Measurements from ENCODE around the gene TULP4. TPM values are rescaled to one million over a fixed set of nuclear protein-coding genes. Genes with fewer than 3 reads are reported as not detected.
"Not testable (repeated sequence)": the region's sequence is repeated elsewhere in the genome, so short reads cannot be mapped to it uniquely, and the experiment has no call there.

The TULP4 gene
- total RNA-seq, 2 donors from 2014 or later: 61.9 to 72.0 TPM

DNA sequence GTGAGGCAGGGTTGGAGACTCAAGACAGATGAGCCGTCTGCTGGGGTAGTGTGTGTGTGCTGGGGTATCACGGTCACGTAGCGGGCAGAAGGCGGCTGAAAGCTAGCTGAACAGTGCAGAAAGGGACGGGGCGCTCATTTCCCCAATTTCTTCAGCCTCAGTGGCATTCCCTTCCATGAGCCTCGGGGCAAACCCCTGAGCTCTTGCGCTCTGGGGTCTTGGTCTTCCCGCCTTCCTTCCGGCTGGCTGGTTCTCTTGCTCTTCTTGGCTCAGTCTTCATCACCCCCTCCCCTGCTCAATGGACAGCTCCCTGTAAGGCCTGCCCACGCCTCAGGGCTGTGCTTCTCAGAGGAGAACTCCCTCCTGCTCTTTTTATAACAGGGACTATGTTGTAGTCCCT lies 232.2 kb downstream of the TULP4 start:
- no peak overlapping the region for H3K4me3 Mint-ChIP-seq
- H3K27me3 Mint-ChIP-seq: peaks cover 11% of the 10 kb centered on the region
- DNase-seq (no peak), ATAC-seq (no peak)
- no peaks in the 10 kb centered on the region for H3K4me1 Mint-ChIP-seq
- H3K36me3 Mint-ChIP-seq (ENCODE audit: low read depth): peaks cover 3% of the 10 kb centered on the region
- no peak overlapping the region for H3K27ac Mint-ChIP-seq
- no peaks in the 10 kb centered on the region for H3K9me3 ChIP-seq (ENCODE audit: control insufficient read depth, low read length, poor library complexity, severe bottlenecking)

DNA sequence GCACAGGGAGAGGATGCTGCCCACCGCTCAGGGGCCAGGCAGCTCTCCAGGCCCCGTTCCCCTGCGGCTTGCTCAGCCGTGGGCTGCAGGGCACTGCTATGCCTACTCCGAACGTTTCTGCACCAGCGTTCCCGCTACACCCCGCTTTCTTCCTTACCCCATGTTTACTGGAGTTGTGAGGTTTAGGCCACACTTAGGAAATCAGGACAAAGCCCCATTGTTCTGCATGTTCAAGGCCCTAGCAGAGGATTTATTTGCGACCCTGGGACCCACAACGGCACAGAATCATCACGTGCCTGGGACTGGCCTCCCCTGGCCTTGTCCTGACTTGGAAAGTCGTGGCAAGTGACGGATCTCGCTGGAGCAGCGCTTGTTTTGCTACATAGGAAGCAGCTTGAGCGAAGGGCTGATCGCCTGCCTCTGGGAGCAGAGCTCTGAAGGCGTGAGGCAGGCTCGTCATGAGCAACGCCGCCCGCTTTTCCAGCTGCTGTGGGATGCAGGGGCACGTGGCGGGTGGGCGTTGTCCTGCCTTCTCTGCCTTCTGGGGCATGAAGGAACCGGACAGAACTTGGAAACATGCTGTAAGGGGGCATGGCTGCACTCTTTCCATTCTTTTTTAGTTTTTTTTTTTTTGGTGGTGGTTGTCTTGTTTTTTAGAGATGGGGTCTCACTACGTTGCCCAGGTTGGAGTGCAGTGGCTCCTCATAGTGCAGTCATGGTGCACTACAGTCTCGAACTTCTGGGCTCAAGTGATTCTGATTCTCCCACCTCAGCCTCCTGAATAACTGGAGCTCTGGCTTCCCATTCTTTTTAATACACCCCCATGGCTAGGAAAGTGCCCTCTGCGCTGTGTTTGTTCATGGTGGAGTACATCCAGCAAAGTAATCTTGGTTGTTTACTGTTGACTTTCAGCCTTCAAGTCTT lies 233.0 kb downstream of the TULP4 start:
- Mint-ChIP-seq H3K36me3 (ENCODE audit: low read depth) (peaks cover 3% of the 10 kb centered on the region), H3K4me1 (no peaks in the 10 kb centered on the region), H3K27me3 (peaks cover 2% of the 10 kb centered on the region), H3K4me3 (no peak overlapping the region), H3K27ac (no peak overlapping the region)
- ATAC-seq (no peak), DNase-seq (no peak)
- no peaks in the 10 kb centered on the region for H3K9me3 ChIP-seq (ENCODE audit: control insufficient read depth, low read length, poor library complexity, severe bottlenecking)

DNA sequence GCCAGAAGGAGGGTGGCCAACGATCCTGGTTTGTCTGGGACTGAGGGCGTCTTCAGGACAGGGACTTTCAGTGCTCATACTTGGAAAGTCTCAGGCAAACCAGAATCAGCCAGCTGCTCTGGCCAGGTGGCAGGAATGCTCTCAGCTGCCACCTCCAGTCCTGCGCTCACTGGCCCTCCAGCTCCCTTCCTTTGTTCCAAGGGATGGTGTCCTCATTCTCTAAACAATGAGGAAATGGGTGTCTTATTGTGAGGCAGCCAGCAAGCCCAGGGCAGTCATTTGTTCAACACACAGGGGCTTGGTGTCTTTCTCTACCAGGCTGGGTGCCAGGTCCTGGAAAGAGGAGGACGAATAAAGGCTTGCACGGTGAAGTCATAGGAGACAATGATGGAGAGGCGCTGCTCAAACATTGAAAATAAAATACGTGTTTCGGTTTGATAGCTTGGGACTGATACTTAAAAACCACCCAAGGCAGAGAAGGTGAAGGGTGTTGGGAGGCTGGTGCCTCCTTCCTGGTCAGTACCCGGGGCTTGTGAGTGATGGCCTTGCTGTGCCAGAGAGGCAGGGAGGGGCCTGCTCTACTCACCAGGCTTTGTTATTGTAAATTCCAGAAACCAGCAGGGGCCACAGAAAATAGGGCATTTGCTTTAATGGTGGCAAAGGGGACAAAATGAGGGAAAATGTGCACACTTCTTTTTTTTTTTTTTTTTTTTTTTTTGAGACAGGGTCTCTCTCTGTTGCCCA lies 236.3 kb downstream of the TULP4 start:
- Mint-ChIP-seq H3K27ac (no peak overlapping the region), H3K36me3 (ENCODE audit: low read depth) (peaks cover 5% of the 10 kb centered on the region), H3K4me3 (no peak overlapping the region), H3K27me3 (peaks cover 5% of the 10 kb centered on the region), H3K4me1 (no peaks in the 10 kb centered on the region)
- DNase-seq (no peak), ATAC-seq (no peak)
- H3K9me3 ChIP-seq (ENCODE audit: control insufficient read depth, low read length, poor library complexity, severe bottlenecking): no peaks in the 10 kb centered on the region

DNA sequence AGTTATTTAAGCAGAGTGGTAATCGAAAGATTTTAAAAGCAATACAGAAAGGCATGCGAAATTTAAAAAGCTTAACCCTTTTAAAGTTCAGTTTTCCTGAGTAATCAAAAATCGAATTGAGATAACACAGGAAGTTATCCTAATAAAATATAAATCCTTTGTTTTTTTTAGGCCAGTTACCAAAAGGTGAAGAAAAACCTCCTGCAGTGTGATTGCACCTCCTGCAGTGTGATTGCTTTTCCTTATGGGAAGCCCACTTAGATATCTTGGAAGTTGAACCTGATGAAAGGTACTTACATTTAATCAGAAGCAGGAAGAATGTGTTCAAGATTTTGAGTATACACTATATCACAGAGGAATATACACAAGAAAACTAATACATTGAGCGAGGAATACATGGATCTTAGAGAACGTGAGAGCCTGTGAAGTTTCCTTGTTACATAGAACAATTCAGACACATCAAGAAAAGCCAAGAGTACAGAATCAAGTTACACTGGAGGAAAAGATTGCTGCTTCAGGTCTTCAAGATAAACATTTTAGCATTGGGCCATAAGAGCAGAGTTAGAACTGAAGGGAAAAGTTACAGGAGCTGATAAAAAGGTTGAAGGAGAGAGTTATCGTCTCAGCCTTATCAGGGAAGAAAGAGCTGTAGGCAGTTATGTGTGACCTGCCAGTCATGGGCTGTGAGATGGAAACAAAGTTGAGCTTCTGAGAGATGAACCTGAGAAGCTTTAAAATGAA lies 240.0 kb downstream of the TULP4 start:
- Mint-ChIP-seq H3K36me3 (ENCODE audit: low read depth) (peaks cover 5% of the 10 kb centered on the region), H3K27ac (no peak overlapping the region), H3K27me3 (peaks cover 5% of the 10 kb centered on the region), H3K4me3 (no peak overlapping the region), H3K4me1 (no peaks in the 10 kb centered on the region)
- ATAC-seq (no peak), DNase-seq (no peak)
- H3K9me3 ChIP-seq (ENCODE audit: control insufficient read depth, low read length, poor library complexity, severe bottlenecking): no peaks in the 10 kb centered on the region

DNA sequence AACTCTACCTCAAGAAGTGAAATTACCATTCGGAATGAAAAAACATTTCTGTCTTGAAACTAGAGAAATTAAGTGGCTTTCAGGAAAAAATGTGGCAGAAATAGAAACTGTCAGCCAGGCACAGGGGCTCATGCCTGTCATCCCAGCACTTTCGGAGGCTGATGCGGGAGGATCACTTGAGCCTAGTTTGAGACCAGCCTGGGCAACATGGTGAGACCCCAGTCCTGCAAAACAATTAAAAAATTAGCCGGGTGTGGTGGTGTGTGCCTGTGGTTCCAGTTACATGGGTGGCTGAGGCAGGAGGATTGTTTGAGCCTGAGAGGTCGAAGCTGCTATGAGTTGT lies 240.5 kb downstream of the TULP4 start:
- Mint-ChIP-seq H3K4me1 (no peaks in the 10 kb centered on the region), H3K4me3 (no peak overlapping the region), H3K36me3 (ENCODE audit: low read depth) (peaks cover 5% of the 10 kb centered on the region), H3K27ac (no peak overlapping the region), H3K27me3 (peaks cover 5% of the 10 kb centered on the region)
- no peak for ATAC-seq
- DNase-seq: no peak
- H3K9me3 ChIP-seq (ENCODE audit: control insufficient read depth, low read length, poor library complexity, severe bottlenecking): no peaks in the 10 kb centered on the region

DNA sequence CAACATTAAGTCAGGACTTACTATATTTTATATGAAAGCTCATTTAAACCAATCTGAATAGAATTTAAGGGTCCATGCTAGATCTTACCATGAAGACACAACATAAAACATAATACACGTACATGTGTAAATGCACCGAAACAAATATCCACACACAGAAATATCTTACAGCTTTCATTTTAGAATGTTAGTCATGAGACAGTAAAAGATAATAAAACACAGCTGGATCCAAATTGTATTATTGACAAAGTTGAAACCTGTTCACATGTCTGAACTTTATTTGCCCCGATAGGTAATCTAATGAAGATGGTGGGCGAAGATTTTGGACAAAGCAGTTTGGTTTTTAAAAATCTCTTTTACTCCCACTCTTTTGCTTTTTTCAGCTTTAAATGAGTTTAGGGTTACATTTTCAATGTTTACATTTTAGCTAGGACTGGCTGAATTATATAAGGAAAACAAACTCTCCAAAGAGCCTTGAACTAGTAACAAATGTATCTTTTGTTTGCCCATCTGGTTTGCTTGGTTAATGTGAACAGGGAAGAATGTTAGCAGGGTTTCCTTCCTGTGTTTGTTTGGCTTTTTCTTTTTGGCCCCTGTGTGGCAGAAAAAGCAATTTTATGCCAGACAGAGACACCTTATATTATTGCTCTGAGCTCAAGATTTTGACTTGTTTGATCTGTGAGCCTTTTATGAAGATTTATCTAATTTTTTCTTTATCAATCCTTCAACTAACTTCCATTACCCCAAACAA lies 242.5 kb downstream of the TULP4 start:
- no peak for DNase-seq
- no peaks in the 10 kb centered on the region for H3K9me3 ChIP-seq (ENCODE audit: control insufficient read depth, low read length, poor library complexity, severe bottlenecking)
- Mint-ChIP-seq H3K27ac (no peak overlapping the region), H3K27me3 (peaks cover 5% of the 10 kb centered on the region), H3K4me3 (no peak overlapping the region), H3K4me1 (no peaks in the 10 kb centered on the region), H3K36me3 (ENCODE audit: low read depth) (peaks cover 3% of the 10 kb centered on the region)
- no peak for ATAC-seq

DNA sequence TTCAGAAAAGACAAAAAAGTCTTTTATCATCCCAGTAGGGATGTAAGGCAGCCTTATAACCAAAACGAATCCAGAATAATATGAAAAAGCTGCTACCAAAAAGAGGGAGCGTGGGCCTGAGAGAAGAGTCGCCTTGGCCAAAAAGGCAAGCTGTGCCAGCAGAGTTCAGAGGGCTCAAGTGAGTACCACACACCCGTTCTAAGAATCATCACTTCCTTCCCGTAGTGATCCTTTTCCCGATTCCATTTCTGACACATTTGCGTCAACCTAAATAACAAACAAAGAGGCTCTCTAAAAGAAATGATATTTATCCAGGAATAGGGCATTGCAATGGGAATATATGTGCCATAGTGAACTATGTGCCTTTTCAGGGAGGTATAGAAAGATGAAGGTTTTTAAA lies 243.8 kb downstream of the TULP4 start:
- peaks cover 5% of the 10 kb centered on the region for H3K27me3 Mint-ChIP-seq
- peaks cover 5% of the 10 kb centered on the region for H3K4me1 Mint-ChIP-seq
- ATAC-seq: no peak
- H3K36me3 Mint-ChIP-seq (ENCODE audit: low read depth): peaks cover 4% of the 10 kb centered on the region
- H3K4me3 Mint-ChIP-seq: no peak overlapping the region
- H3K9me3 ChIP-seq (ENCODE audit: control insufficient read depth, low read length, poor library complexity, severe bottlenecking): no peaks in the 10 kb centered on the region
- no peak overlapping the region for H3K27ac Mint-ChIP-seq
- DNase-seq: no peak

DNA sequence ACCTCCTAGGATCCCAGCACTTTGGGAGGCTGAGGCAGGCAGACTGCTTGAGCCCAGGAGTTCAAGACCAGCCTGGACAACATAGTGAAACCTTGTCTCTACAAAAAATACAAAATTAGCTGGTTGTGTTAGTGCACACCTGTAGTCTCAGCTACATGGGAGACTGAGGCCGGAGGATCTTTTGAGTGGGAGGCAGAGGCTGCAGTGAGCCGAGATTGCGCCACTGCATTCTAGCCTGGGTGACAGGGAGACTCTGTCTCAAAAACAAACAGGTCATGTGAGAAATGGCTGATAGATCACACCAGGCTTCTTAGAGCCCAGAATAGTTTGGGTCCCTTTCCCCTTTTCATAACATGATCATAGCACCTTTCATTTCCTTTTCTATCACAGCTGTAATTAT lies 244.8 kb downstream of the TULP4 start:
- not testable (repeated sequence) for ATAC-seq; H3K36me3 Mint-ChIP-seq (ENCODE audit: low read depth); H3K4me3 Mint-ChIP-seq; H3K9me3 ChIP-seq (ENCODE audit: control insufficient read depth, low read length, poor library complexity, severe bottlenecking); H3K27me3 Mint-ChIP-seq; DNase-seq; H3K27ac Mint-ChIP-seq
- H3K4me1 Mint-ChIP-seq: peaks cover 14% of the 10 kb centered on the region

DNA sequence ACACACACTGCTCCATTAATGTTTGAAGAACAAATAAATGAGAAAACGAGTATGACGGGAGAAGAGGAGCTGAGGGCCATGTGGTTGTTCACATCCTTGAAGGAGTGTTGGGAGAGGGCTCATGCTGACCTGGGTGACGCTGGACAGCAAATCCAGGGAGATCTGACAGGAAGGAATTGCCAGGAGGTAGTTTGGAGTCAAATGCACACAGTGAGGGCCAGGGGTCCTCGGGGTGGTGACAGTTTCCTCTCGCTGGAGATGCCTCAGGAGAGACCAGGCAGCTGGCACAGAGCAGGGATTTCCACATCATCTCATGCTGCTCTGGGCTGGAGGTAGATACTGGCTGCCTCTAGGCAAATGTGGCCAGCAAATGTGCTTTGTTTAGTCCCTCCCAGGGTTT lies 245.7 kb downstream of the TULP4 start:
- H3K4me3 Mint-ChIP-seq: peak overlapping the region; percentile 9
- peaks cover 2% of the 10 kb centered on the region for H3K36me3 Mint-ChIP-seq (ENCODE audit: low read depth)
- peaks cover 20% of the 10 kb centered on the region for H3K4me1 Mint-ChIP-seq
- H3K27me3 Mint-ChIP-seq: no peaks in the 10 kb centered on the region
- H3K27ac Mint-ChIP-seq: no peak overlapping the region
- no peaks in the 10 kb centered on the region for H3K9me3 ChIP-seq (ENCODE audit: control insufficient read depth, low read length, poor library complexity, severe bottlenecking)
- ATAC-seq (no peak), DNase-seq (no peak)

DNA sequence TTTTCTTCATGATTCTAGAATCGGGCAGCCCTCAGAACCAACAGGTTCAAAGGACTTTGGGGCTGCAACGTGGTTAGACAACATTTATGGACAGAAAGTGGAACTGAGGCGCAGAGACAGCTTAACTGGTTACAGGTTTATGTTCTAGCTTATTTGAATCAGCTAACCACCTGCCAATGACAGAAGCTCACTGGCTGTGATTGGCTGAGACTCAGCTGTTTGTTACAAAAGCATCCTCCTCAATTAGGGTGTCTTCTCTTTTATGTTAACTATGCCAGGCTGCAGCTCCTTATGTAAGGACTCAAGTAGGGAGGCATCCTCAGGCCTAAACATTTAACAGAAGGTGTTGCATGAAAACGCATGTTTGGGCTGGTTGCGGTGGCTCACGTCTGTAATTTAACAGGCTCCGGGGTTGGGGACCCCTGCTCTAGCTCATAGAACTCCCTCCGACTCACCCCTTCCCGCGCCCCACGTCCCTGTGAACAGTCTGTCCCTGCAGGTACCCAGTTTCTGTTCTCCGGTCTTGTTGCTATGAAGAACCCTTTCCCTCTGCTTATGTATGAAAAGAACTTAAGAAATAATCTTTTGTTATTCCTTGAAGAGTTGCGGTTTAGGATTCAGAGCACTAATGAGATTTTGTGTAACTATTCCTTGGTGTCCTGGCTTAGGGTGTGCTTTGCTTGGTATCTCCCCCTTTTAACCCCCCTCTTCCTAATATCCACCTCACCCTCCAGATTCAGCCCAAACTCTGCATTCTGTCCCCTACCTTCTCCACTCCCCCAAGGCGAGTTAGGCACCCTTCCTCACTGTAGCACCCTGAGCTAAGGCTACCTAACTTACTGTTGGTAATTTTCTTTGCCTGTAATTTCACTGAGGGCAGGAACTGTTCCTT lies 246.4 kb downstream of the TULP4 start:
- DNase-seq (no peak), ATAC-seq (no peak)
- Mint-ChIP-seq H3K4me3 (peak overlapping the region; percentile 95), H3K4me1 (peaks cover 20% of the 10 kb centered on the region), H3K27me3 (no peaks in the 10 kb centered on the region), H3K27ac (peak overlapping the region; percentile 24), H3K36me3 (ENCODE audit: low read depth) (peaks cover 2% of the 10 kb centered on the region)
- H3K9me3 ChIP-seq (ENCODE audit: control insufficient read depth, low read length, poor library complexity, severe bottlenecking): no peaks in the 10 kb centered on the region

DNA sequence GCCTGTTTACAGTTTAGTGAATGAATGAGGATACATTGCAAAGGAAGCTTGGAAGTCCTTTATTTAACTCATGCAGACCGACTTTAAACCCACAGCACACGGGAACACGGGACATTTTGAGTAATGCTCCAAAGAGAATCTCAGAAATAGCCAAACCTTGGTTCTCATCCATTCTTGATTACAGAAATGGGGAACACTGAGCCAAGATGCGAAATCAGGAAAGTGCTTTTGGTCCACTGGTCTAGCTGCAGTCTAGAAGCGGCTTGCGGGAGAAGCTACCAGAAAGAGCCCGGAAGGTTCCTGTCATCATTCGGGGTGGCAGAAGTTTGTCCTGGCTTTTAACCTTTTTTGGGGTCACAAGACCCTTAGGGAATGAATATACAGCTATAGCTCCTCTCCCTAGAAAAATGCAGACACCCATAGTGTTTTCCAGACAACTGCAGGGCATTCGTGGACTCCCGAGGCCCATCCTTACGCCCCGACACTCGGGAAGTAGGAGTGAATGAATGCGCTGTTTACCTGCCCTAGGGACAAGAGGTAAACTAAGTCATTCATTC lies 247.2 kb downstream of the TULP4 start:
- H3K4me3 Mint-ChIP-seq: peak overlapping the region; percentile 95
- H3K4me1 Mint-ChIP-seq: peaks cover 26% of the 10 kb centered on the region
- ATAC-seq (no peak), DNase-seq (no peak)
- H3K9me3 ChIP-seq (ENCODE audit: control insufficient read depth, low read length, poor library complexity, severe bottlenecking): no peaks in the 10 kb centered on the region
- peak overlapping the region; percentile 24 for H3K27ac Mint-ChIP-seq
- H3K36me3 Mint-ChIP-seq (ENCODE audit: low read depth): peaks cover 2% of the 10 kb centered on the region
- H3K27me3 Mint-ChIP-seq: no peaks in the 10 kb centered on the region

All from T-helper 17 cell (primary cell).